GM13976 (cell line): ENCODE data around the gene RGS21.

Experiments
- DNase-seq: peaks from one replicate; pipeline ENCODE4 v3.0.0; 2012; ENCODE audit warnings: low spot score
- CTCF ChIP-seq: IDR thresholded peaks from 2 replicates; pipeline ENCODE4 v1.5.1; 2012; ENCODE audit warnings: borderline replicate concordance, mild to moderate bottlenecking; ENCODE audit not compliant: insufficient read depth; ENCODE audit errors: extremely low read depth, missing control alignments, control extremely low read depth
- in situ Hi-C: fragments of 300-500 bp; cut with MboI; formaldehyde crosslinking; loops from one replicate; pipeline ENCODE4 v1.12.0; 2022; ENCODE audit warnings: low sequenced_read_pairs, mixed read lengths, inconsistent platforms; ENCODE audit not compliant: unreplicated experiment

The RGS21 gene

GRCh38 chr1:192349314-192349713 lies 32.5 kb downstream of the RGS21 start:
- no peak for TF ChIP-seq CTCF
- no peak for DNase-seq
- in situ Hi-C loops, result no loop called here

GRCh38 chr1:192350356-192350755 lies 33.6 kb downstream of the RGS21 start:
- no peak for TF ChIP-seq CTCF
- no peak for DNase-seq
- in situ Hi-C loops, result no loop called here

GRCh38 chr1:192351550-192351949 lies 34.8 kb downstream of the RGS21 start:
- no peak for DNase-seq
- in situ Hi-C loops, result no loop called here
- no peak for TF ChIP-seq CTCF

GRCh38 chr1:192357924-192358323 lies 41.1 kb downstream of the RGS21 start:
- in situ Hi-C loops, result no loop called here
- no peak for DNase-seq
- no peak for TF ChIP-seq CTCF

GRCh38 chr1:192358402-192358801 lies 41.6 kb downstream of the RGS21 start:
- TF ChIP-seq CTCF, result no peak
- in situ Hi-C loops, result no loop called here
- no peak for DNase-seq

- no peak for TF ChIP-seq CTCF
- in situ Hi-C loops, result no loop called here
- DNase-seq, result no peak
Observed at GRCh38 chr1:192358822-192359221, 42.0 kb downstream of the RGS21 start.

GRCh38 chr1:192363177-192363576 lies 46.4 kb downstream of the RGS21 start:
- in situ Hi-C loops, result no loop called here
- DNase-seq, result no peak
- no peak for TF ChIP-seq CTCF
